SK-N-MC (cell line): ENCODE measurements around the gene SOX11.

ENCODE experiments used
- FOXP2 ChIP-seq: optimal IDR thresholded peaks from 2 replicates; pipeline ENCODE3; 2011; ENCODE audit warnings: mild to moderate bottlenecking, moderate library complexity; ENCODE audit not compliant: insufficient read depth; ENCODE audit errors: extremely low read length, control extremely low read depth
- POLR2AphosphoS5 ChIP-seq: IDR thresholded peaks from 2 replicates; pipeline ENCODE4 v1.6.1; 2012; ENCODE audit warnings: mild to moderate bottlenecking, low read depth, low read length, borderline replicate concordance

DNA sequence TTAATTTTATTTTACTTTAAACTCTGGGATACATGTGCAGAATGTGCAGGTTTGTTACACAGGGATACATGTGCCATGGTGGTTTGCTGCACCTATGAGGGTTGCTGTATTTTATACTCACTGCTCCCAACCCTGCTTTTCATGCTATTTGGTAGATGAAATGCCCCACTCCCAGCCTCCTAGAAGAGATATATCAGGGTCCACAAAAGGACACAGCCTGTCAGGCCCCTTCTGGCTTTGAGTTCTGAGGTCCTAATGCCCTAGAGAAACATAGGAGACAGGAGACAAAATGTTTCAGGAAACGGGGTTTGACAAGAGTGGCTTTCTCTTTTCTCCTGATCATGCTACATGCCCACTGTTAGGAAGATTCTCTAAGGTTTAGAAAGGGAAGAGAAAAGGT, 27.1 kb upstream of the SOX11 start:
- no peak for TF ChIP-seq POLR2AphosphoS5
- no peak for TF ChIP-seq FOXP2
